Neuron (in vitro differentiated cells): ENCODE data around the gene ZG16B.

Experiments used
- H2AFZ ChIP-seq: one replicate; pipeline ENCODE4 v1.6.1; 2013; ENCODE audit warnings: low read depth, mild to moderate bottlenecking, inconsistent platforms, low read length, moderate library complexity
- H3K27me3 ChIP-seq: one replicate; pipeline ENCODE4 v1.6.1; 2013; ENCODE audit warnings: low read length; ENCODE audit not compliant: insufficient read depth
- H3K36me3 ChIP-seq: one replicate; pipeline ENCODE4 v1.6.1; 2013; ENCODE audit warnings: low read length; ENCODE audit not compliant: insufficient read depth
- H3K4me1 ChIP-seq: one replicate; pipeline ENCODE4 v1.6.1; 2013; ENCODE audit warnings: low read length; ENCODE audit not compliant: insufficient read depth
- H3K4me3 ChIP-seq: 2 replicates; pipeline ENCODE4 v1.5.1; 2013; ENCODE audit warnings: mild to moderate bottlenecking, low read length, moderate library complexity
- H3K9me3 ChIP-seq: one replicate; pipeline ENCODE4 v1.6.1; 2013; ENCODE audit warnings: low read length

The ZG16B gene

DNA sequence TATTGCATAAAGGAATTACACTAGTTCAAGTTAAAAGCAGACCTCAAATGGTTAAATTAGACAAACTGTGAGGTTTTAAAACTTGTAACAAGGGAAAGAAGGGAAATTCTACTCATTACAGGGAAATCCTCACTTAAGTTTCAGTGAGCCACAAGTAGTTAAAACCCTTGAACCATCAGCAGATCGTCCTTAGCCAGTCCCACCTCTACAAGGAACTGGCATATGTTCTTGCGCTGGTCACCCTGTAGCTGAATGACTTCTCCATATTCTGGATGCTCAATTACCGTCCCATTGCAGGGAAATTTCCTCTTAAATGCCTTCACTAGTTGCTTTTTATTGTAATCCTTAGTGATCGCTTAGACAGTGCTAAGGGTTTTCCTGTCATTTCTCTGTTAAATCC is 7.6 kb upstream of the ZG16B start:
- Histone ChIP-seq H3K4me1 (no peaks in the 10 kb centered on the region), H3K27me3 (peaks cover 28% of the 10 kb centered on the region)

DNA sequence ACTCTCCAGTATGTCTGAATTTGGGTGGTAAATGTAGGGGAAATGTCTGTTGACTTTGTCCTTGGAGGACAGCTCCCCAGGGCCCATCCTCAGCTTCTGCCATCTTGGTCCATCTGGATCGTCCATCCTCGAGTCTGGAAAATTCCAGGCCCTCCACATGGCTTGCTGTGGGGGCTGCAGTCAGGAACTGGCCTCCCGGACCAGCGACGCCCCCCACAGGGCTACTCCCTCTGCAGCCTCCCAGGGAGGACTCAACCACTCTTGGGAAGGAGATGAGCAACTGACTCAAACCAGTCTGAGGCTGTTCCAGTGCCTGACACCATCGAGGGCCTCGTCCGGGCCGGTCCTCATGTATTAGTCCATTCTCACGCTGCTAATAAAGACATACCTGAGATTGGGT is 5.5 kb upstream of the ZG16B start:
- no peak overlapping the region for H2AFZ ChIP-seq
- H3K36me3 ChIP-seq = no peaks in the 10 kb centered on the region
- H3K4me3 ChIP-seq = no peak overlapping the region
- no peaks in the 10 kb centered on the region for H3K4me1 ChIP-seq
- peaks cover 43% of the 10 kb centered on the region for H3K27me3 ChIP-seq
- H3K9me3 ChIP-seq = no peaks in the 10 kb centered on the region

More for the DNA sequence above, 7.6 kb upstream of the ZG16B start:
- Histone ChIP-seq H3K4me3 (no peak overlapping the region), H3K36me3 (no peaks in the 10 kb centered on the region), H3K9me3 (no peaks in the 10 kb centered on the region), H2AFZ (no peak overlapping the region)

DNA sequence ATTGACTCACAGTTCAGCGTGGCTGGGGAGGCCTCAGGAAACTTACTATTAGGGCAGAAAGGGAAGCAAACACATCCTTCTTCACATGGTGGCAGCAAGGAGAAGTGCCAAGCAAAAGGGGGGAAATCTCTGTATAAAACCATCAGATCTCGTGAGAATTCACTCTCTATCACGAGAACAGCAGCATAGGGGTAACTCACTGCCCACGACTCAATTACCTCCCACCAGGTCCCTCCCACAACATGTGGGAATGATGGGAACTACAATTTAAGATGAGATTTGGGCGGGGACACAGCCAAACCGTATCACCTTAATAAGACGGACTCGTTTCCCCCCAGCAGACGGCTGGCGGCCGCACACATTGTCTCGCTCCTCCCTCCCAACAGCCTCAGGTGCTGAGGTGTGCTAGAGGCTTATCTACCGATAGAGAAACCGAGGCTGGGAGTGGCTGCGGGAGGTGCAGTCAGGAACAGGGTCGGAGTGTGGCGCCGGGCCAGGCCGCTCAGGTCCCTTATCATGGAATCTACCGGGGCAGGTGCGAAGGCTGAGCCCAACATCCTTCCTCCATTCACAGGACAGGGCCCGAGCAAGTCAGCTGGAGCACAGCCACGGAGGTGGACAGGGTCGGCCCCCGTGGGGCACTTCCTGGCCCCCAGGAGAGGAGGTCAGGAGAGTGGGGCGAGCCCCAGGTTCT is 4.9 kb upstream of the ZG16B start:
- Histone ChIP-seq H3K4me1 (no peaks in the 10 kb centered on the region), H3K36me3 (no peaks in the 10 kb centered on the region), H3K27me3 (peaks cover 40% of the 10 kb centered on the region), H3K9me3 (no peaks in the 10 kb centered on the region), H3K4me3 (no peak overlapping the region), H2AFZ (no peak overlapping the region)

DNA sequence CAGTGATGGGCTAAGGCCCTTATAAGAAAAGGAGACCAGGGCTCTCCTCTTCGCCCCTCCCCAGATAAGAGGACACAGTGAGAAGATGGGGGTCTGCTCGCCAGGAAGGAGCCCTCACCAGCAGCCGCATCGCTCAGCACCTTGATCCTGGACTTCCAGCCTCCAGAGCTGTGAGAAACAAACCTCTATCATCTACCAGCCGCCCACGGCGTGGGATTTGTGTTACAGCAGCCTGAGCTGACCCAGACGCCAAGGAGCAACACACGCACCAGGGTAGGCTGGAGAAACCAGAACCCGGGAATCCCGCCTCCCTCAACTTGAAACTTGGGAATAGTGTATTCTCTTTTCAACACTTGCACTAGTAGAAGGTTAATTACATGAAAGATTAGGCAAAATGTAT is 4.2 kb upstream of the ZG16B start:
- H2AFZ ChIP-seq = no peak overlapping the region
- no peaks in the 10 kb centered on the region for H3K9me3 ChIP-seq
- no peaks in the 10 kb centered on the region for H3K4me1 ChIP-seq
- H3K27me3 ChIP-seq = peaks cover 37% of the 10 kb centered on the region
- no peak overlapping the region for H3K4me3 ChIP-seq
- no peaks in the 10 kb centered on the region for H3K36me3 ChIP-seq

DNA sequence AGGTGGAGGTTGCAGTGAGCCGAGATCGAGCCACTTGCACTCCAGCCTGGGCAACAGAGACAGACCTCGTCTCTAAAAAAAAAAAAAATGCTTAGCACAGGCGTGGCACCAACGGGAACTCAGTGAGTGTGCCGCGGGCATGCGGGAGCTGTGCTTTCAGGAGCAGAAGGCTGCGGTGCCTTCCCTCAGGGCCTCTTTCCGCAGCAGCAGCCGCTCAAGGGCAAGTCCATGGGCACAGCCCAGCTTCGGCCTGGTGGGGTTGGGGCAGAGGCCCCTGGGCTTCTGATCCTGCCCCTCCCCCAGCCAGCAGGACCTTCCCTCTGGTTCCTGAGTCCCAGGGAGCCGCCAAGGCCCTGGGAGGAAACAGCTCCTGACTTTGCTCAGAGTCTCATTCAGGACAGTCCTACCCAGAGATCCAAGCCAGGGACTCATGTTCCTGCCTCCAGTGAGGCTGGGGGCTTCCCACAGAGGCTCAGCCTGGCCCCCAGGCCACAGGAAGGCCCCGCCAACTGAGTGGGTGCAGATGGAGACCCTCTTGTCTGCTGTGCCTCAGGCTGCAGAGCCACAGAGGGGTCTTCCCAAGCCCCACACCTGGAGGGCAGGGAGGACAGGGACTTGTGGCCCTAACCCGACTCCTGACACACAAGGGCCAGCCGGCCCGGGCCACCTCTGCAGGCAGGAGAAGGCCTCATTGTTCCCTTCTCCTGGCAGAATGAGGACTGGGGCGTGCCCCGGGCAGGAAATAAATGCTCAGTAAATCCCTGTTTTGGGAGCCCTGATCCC is 3.3 kb upstream of the ZG16B start:
- Histone ChIP-seq H3K27me3 (peaks cover 36% of the 10 kb centered on the region), H3K36me3 (no peaks in the 10 kb centered on the region), H2AFZ (no peak overlapping the region), H3K4me1 (no peaks in the 10 kb centered on the region), H3K9me3 (no peaks in the 10 kb centered on the region), H3K4me3 (no peak overlapping the region)

DNA sequence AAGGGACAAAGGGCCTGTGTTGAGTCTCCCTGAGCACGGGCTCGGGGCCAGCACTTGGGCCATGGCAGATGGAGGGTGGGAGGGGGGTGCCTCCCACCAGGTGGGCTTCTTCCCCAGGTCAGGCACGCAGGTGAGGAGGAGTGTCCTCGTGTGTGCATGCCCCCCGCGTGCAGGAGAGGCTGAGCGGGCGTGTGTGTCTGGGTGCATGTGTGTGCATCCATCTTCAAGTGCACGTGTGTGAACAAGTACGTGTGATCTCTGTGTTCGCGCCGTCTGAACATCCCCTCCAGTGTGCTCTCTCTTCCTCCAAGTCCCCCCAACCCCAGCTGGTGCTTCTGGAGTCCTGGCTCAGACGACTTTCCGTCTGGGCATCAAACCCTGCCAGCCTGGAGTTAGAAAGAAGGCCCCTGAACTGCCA is 2.7 kb upstream of the ZG16B start:
- no peaks in the 10 kb centered on the region for H3K36me3 ChIP-seq
- no peaks in the 10 kb centered on the region for H3K4me1 ChIP-seq
- H2AFZ ChIP-seq = no peak overlapping the region
- H3K9me3 ChIP-seq = no peaks in the 10 kb centered on the region
- H3K4me3 ChIP-seq = no peak overlapping the region
- peaks cover 36% of the 10 kb centered on the region for H3K27me3 ChIP-seq

DNA sequence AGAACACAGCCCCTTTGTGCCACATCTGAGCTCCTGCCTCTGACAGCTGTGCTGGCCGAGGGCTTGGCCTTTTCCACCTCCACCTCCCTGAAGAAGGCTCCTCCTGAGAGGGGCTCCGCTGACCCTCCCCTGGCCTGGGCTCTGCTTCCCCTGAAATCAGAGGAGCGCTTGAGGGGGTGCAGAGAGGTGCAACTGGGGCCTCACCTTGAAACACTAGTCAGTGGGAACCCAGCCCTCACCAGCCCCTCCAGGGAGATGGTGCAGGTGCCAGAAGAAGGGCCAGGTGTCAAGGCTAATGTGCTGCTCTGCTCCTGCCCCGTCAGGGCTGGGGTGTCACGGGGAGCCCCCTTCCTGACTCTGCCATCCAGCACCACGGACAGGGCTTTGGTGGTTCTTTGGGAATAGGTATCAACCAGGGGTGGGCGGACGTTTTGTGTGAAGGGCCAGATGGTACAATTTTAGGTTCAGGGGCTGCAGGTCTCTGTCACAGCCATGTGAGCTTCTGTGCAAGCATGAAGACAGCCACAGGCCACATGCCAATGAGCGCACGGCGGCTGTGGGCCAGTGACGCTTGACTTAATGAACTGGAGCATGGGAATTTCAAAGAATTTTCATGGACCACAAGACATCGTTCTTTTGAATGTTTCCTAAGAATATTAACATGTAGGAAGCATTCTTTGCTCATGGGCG is 2.1 kb upstream of the ZG16B start:
- Histone ChIP-seq H2AFZ (no peak overlapping the region), H3K9me3 (no peaks in the 10 kb centered on the region), H3K4me3 (no peak overlapping the region), H3K27me3 (peaks cover 36% of the 10 kb centered on the region), H3K4me1 (no peaks in the 10 kb centered on the region), H3K36me3 (no peaks in the 10 kb centered on the region)

DNA sequence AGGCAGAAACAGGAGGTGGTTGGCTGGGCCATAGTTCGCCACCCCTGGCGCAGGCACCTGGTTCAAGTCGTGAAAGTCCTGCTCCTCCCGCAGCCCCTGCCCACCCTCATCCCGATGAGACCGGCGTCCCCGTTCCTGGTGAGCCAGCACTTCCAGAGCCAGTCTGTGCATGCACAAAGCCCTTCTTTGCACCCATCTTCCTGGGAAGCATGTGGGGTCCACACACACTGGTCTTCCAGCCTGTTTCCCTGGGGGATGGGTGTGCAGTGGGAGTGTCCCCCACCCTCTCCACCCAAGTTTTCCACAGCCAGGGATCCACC is 1.6 kb upstream of the ZG16B start:
- Histone ChIP-seq H3K27me3 (peaks cover 36% of the 10 kb centered on the region), H3K36me3 (no peaks in the 10 kb centered on the region)

DNA sequence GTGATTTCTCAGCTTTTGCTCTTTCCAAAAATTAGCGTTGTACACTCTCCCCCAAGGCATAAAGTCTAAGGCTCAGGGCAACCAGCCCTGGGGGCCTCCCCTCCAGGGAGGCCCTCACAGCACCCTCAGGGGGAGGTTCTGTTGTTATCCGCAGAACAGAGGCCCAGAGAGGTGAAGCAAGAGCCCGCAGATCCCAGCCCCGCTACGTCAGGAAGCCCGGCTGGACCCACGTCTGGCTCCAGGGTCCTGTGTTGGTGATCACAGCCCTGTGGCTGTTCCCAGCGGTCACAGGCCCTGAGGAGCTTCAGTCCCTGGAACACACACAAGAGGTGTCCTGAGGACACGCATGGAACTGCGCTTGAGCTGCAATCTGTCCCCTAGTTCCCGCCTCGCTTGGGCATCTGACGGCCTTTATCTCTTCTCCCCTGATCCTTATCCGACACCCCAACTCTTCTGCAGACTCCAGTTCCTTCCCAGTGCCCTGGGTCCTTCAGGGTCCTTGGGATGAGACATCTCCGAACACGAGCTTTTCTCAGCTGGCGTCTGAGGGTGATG is 1.1 kb upstream of the ZG16B start:
- no peaks in the 10 kb centered on the region for H3K36me3 ChIP-seq
- H3K27me3 ChIP-seq = peaks cover 36% of the 10 kb centered on the region
- no peak overlapping the region for H3K4me3 ChIP-seq
- H2AFZ ChIP-seq = no peak overlapping the region
- no peaks in the 10 kb centered on the region for H3K9me3 ChIP-seq
- no peaks in the 10 kb centered on the region for H3K4me1 ChIP-seq

More for the DNA sequence above, 1.6 kb upstream of the ZG16B start:
- H2AFZ ChIP-seq = no peak overlapping the region
- H3K9me3 ChIP-seq = no peaks in the 10 kb centered on the region
- no peaks in the 10 kb centered on the region for H3K4me1 ChIP-seq
- H3K4me3 ChIP-seq = no peak overlapping the region

DNA sequence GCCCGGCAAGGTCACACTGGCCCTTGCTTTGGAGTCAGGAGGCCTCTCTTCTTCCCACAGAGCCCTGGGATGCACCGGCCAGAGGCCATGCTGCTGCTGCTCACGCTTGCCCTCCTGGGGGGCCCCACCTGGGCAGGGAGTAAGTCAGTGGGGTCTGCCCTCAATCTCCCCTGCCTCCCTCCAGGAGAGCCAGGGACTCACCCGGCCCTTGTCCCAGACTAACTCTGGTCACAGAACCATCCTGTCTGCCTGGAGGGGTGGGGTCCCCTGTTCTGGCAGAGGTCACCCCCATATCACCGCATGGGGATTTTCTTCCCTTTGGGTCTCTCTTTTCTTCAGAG is 222 bp downstream of the ZG16B start:
- H3K36me3 ChIP-seq = no peaks in the 10 kb centered on the region
- no peak overlapping the region for H3K4me3 ChIP-seq
- no peaks in the 10 kb centered on the region for H3K9me3 ChIP-seq
- H3K4me1 ChIP-seq = no peaks in the 10 kb centered on the region
- H3K27me3 ChIP-seq = peaks cover 30% of the 10 kb centered on the region
- no peak overlapping the region for H2AFZ ChIP-seq

DNA sequence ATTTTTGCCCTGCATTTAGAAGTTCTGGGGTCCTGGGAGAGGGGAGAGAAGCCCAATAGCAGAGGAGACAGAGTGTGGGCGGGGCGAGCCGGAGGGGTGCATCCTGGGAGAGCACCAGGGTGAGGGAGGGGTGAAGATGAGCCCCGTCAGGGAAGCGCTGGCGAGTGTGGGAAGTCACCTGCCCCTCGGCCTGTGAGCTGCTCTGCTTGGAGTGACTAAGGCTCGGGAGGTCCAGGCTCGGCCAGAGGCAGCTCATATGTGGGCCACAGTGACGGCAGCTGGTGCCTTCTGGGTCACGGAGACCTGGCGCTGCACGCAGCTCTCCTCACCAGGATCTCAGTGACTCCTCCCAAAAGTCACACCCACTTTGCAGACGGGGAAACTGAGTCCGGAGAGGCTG is 1.1 kb downstream of the ZG16B start:
- H3K9me3 ChIP-seq = no peaks in the 10 kb centered on the region
- H2AFZ ChIP-seq = no peak overlapping the region
- no peak overlapping the region for H3K4me3 ChIP-seq
- peaks cover 3% of the 10 kb centered on the region for H3K4me1 ChIP-seq
- no peaks in the 10 kb centered on the region for H3K36me3 ChIP-seq
- H3K27me3 ChIP-seq = peaks cover 29% of the 10 kb centered on the region

DNA sequence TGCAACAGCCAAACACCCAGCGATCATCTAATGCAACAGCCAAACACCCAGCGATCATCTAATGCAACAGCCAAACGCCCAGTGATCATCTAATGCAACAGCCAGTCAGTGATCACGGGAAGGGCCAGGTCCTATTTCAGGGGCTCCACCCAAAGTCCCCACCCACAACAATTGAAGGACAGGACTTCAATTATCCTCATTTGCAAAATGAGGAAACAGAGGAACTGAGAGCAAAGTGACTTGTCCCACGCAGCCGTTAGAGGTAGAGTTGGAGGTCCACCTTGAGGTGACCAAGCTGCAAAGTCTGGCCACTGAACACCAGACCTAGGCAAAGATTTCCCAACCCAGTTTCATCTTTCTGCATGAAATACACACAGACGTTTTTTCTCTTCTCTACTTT is 3.7 kb downstream of the ZG16B start:
- Histone ChIP-seq H3K4me1 (peaks cover 4% of the 10 kb centered on the region), H3K36me3 (no peaks in the 10 kb centered on the region), H3K9me3 (no peaks in the 10 kb centered on the region), H3K4me3 (no peak overlapping the region), H2AFZ (no peak overlapping the region), H3K27me3 (peaks cover 16% of the 10 kb centered on the region)

DNA sequence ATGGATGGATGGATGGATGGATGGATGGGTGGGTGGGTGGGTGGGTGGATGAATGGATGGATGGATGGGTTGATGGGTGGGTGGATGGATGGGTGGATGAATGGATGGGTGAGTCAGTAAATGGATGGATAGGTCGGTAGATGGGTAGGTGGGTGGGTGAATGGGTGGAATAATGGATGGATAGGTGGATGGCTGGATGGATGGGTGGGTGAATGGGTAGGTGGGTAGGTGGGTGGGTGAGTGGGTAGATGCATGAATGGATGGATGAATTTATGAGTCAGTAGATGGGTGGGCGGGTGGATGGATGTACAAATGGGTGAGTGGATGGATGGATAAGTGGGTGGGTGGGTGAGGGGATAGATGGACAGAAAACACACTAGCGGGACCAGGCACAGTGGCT is 4.9 kb downstream of the ZG16B start:
- Histone ChIP-seq H3K27me3 (peaks cover 10% of the 10 kb centered on the region), H2AFZ (no peak overlapping the region)

More for the DNA sequence above, 4.9 kb downstream of the ZG16B start:
- no peaks in the 10 kb centered on the region for H3K36me3 ChIP-seq
- H3K4me1 ChIP-seq = peaks cover 4% of the 10 kb centered on the region
- no peak overlapping the region for H3K4me3 ChIP-seq
- H3K9me3 ChIP-seq = no peaks in the 10 kb centered on the region
